ENCODE results near the gene SNORC.

Gene SNORC

DNA sequence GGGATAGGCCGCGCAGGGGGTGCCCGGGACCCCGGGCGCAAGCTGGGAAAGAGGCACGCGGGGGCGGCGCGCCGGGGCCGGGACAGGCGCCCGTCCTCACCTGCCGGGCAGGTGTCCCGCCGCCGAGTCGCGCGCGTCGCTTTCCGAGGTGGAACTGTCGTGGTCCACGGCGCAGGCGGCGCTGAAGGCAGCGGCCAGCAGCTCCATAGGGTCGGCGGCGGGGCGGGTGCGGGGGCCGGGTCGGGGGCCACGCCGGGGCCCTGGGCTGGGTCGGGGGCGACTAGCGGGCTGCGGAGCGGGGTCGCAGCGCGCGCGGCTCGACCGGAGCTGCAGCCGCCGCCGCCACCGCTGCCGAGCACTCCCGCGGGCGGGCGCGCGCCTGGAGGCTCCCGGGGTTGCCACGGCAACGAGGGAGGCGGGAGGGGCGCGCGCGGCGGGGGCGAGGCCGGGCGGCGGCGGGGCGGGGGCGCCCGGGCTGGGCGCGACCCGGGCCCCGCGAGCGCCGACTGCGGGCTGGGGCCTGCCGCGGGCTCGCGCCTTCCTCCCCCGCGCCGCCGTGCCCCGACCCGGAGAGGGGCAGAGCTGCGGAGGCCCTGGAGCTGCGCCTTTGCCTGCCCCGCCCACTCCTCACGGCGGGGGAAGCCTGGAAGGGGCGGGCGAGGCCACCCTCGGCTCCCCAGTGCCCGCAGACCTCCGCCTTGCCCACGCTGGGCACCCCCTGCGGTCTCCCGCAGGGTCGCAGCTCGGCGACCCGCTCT is 57.9 kb downstream of the SNORC start:
- no peak for DNase-seq
